Heart left ventricle (tissue), 16 donors: ENCODE results near the gene HFM1. TPM values are rescaled to one million over a fixed set of nuclear protein-coding genes. Genes with fewer than 3 reads are reported as not detected.
"Not testable (repeated sequence)": the region's sequence is repeated elsewhere in the genome, so short reads cannot be mapped to it uniquely, and the experiment has no call there.

Source experiments
- ATAC-seq, 4 donors: fragments of 200-7000 bp; cut with Tn5 transposase; one replicate each; pipeline ENCODE4 v1.9.1; 2020 to 2022; ENCODE audit warnings: moderate library complexity in 4 of 4, mild to moderate bottlenecking in 3 of 4, moderate number of reproducible peaks in 1 of 4
- DNase-seq, 5 donors: peaks; one replicate each; pipeline ENCODE4 v3.0.0-alpha.2; 2020
- H3K27ac ChIP-seq, 12 donors: fragments of 200-600 bp; sonication (generic) in 4 of 12; one replicate each; pipeline versions ENCODE4 v1.5.0 to v1.8.0; 2016 to 2022; ENCODE audit warnings: mild to moderate bottlenecking in 2 of 12
- H3K27me3 ChIP-seq, 9 donors: fragments of 200-600 bp; sonication (generic) in 2 of 9; one replicate each; pipeline versions ENCODE4 v1.5.1 to v1.8.0; 2016 to 2022; ENCODE audit warnings: mild to moderate bottlenecking in 3 of 9
- H3K36me3 ChIP-seq, 9 donors: fragments of 200-600 bp; sonication (generic) in 2 of 9; one replicate each; pipeline versions ENCODE4 v1.5.0 to v1.8.0; 2018 to 2022; ENCODE audit warnings: mild to moderate bottlenecking in 2 of 9
- H3K4me1 ChIP-seq, 12 donors: fragments of 200-600 bp; sonication (generic) in 4 of 12; one replicate each; pipeline versions ENCODE4 v1.5.0 to v1.8.0; 2016 to 2022; ENCODE audit warnings: mild to moderate bottlenecking in 3 of 12
- H3K4me3 ChIP-seq, 12 donors: fragments of 200-600 bp; sonication (generic) in 4 of 12; one replicate each; pipeline versions ENCODE4 v1.5.0 to v1.8.0; 2017 to 2022; ENCODE audit warnings: mild to moderate bottlenecking in 9 of 12, moderate library complexity in 4 of 12
- H3K9me3 ChIP-seq, 12 donors: fragments of 200-600 bp; sonication (generic) in 4 of 12; one replicate each; pipeline versions ENCODE4 v1.5.0 to v1.8.0; 2016 to 2022; ENCODE audit warnings: mild to moderate bottlenecking in 1 of 12
- POLR2A ChIP-seq, 2 donors: fragments of 450-650 bp; IDR thresholded peaks; one replicate each; pipeline ENCODE4 v1.6.1; 2017; ENCODE audit warnings: antibody characterized with exemption in 2 of 2, mild to moderate bottlenecking in 2 of 2, moderate library complexity in 2 of 2
- WGBS, 4 donors: extraction: QIAGEN DNeasy Blood & Tissue Kit in 2 of 4; methylation state at CpG; one replicate each; pipeline versions ENCODE4 v1.1.5 to v1.1.7; 2013 to 2018; 5-methylcytosine and 5-hydroxymethylcytosine counted together
- intact Hi-C, 10 donors: fragments of 100-400 bp; cut with DNase I; formaldehyde crosslinking; loops; one replicate each; pipeline versions ENCODE4 v1.11.1 to v1.14.2; 2022
- polyA plus RNA-seq, 2 donors: library from polyadenylated mRNA; stranded (reverse); fragments of 200-250 nt; gene quantifications; one replicate each; pipeline ENCODE4 v1.2.3, GENCODE V29; 2013
- total RNA-seq, 9 donors: library from RNA; depleted of rRNA in 2 of 9; stranded (reverse); fragments of >200 nt in 2 of 9; fragmentation: NEBNext Ultra II Directional in 3 of 9; extraction: Animal tissue kit (Norgen Biotek cat#: 25700) in 3 of 9; gene quantifications; one replicate each; pipeline versions ENCODE4 v1.1.0 to v1.2.4, GENCODE V29; 2016 to 2023
- TF ChIP-seq, protein P1 (sequence below), 12 donors: fragments of 200-600 bp; sonication (generic) in 4 of 12; IDR thresholded peaks; one replicate each; pipeline versions ENCODE4 v1.5.0 to v1.8.0; 2018 to 2022; ENCODE audit warnings: antibody characterized with exemption in 12 of 12, mild to moderate bottlenecking in 5 of 12
- donor health status: ischemic (EF 13 %, LVEDD 7.1; RV severe dilation, severe dysfunction).
- donor health status: healthy with polysubstance abuse.
- donor health status: DM: no; HTN: yes; CAD: no.
- donor health status: DM: no; HTN: no; CAD: no.
- donor health status: ischemic (EF 25% LVEDD 6.9; RV normal size, moderate dysfunction).
- donor health status: ischemic (EF 25% LVEDD 5.7; RV mildly dilated, moderate dysfunction).
- donor health status: healthy.
- donor health status: DM: yes; HTN: yes; CAD: no.
- donor health status: ischemic (EF 35%, LVEDD 5.7; RV mildly dilated, moderate dysfunction).
- donor health status: nonischemic (EF 11% LVEDD 7.7; RV severe dilation, severe dysfunction).
- donor health status: DM: yes; HTN: yes; CAD: no.
- donor health status: PGD.
- donor health status: ischemic (EF 29% LVEDD 5.4; RV normal size, mild dysfunction).
- donor health status: nonischemic (EF 23%, LVEDD 6.1; RV moderate dilation, normal function).

Gene HFM1
- total and polyA plus RNA-seq, 11 donors: 0.17 to 5.8 (median 2.3) TPM

DNA sequence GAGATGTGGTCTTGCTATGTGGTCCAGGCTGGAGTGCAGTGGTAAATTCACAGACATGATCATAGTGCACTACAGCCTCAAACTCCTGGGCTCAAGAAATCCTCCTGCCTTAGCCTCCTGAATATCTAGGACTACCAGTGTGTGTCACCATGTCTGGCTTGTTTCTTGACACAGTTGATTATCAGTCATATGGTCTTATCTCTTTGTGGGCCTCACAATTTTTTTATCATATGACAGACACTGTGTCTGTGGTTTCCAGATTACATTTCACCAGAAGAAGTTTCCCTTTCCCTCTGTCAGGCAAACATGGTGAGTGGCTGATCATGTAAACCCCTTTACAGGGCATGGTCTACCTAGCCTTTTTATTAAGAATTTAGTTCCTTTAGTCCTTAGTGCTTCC lies 96.1 kb downstream of the HFM1 start:
- ATAC-seq (no peak), DNase-seq (no peak)
- Histone ChIP-seq H3K9me3 (peaks cover 0 to 20% (median 7%) of the 10 kb centered on the region in 12 donors), H3K4me1 (no peaks in the 10 kb centered on the region), H3K36me3 (no peaks in the 10 kb centered on the region), H3K4me3 (no peak overlapping the region), H3K27me3 (no peaks in the 10 kb centered on the region), H3K27ac (no peak overlapping the region)
- TF ChIP-seq, protein P1, sequence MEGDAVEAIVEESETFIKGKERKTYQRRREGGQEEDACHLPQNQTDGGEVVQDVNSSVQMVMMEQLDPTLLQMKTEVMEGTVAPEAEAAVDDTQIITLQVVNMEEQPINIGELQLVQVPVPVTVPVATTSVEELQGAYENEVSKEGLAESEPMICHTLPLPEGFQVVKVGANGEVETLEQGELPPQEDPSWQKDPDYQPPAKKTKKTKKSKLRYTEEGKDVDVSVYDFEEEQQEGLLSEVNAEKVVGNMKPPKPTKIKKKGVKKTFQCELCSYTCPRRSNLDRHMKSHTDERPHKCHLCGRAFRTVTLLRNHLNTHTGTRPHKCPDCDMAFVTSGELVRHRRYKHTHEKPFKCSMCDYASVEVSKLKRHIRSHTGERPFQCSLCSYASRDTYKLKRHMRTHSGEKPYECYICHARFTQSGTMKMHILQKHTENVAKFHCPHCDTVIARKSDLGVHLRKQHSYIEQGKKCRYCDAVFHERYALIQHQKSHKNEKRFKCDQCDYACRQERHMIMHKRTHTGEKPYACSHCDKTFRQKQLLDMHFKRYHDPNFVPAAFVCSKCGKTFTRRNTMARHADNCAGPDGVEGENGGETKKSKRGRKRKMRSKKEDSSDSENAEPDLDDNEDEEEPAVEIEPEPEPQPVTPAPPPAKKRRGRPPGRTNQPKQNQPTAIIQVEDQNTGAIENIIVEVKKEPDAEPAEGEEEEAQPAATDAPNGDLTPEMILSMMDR (IDR thresholded peaks at IDR 0.05): no peak
- no peak for TF ChIP-seq POLR2A (IDR thresholded peaks at IDR 0.05)
- intact Hi-C loops: no loop called here

DNA sequence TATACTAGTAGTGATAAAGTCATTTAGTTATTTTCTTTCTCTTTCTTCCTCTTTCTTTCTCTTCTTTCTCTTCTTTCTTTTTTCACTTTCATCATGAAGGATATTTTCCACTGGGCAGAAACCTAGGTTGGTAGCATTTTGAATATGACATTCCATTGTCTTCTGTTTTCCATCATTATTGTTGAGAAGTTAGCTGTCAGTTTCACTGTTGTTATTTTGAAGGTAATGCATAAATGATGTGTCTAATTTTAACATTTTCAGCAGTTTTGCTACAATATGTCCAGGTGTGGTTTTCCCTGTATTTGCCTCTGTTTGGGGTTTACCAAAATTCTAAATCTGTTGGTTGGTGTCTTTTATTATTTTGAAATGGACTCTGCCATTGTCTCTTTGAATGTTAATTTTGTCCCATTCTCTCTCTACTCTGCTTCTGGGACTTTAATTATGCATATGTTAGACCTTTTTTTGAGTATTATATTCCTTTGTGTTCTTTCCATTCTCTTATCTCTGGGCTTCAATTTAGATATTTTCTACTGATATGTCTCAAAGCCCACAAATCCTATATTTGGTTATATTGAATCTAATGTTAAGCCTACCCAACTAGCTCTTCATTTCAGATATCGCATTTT lies 96.7 kb downstream of the HFM1 start:
- Histone ChIP-seq H3K36me3 (no peaks in the 10 kb centered on the region), H3K27ac (no peak overlapping the region), H3K27me3 (no peaks in the 10 kb centered on the region), H3K9me3 (peaks cover 0 to 25% (median 8%) of the 10 kb centered on the region in 12 donors), H3K4me3 (no peak overlapping the region), H3K4me1 (no peaks in the 10 kb centered on the region)
- intact Hi-C loops: no loop called here
- ATAC-seq: no peak
- no peak for TF ChIP-seq POLR2A (IDR thresholded peaks at IDR 0.05)
- TF ChIP-seq, protein P1 (IDR thresholded peaks at IDR 0.05): no peak
- DNase-seq: no peak
- 92 to 97% (median 94%) methylated on average over 1 of the region's 1 CpG for WGBS, 4 donors

DNA sequence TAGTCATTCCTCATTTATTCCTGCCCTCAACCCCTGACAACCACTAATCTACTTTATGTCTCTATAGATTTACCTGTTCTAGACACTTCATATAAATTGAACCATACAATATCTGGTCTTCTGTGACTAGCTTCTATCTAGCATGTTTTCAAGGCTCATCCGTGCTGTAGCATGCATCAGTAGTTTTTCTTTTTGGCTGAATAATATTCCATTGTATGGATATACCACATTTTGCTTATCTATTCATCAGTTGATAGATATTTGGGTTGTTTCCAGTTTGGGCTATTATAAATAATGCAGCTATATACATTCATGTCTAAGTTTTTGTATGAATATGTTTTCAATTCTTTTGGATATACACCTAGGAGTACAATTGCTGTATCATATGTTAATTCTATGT lies 101.5 kb downstream of the HFM1 start:
- no peak overlapping the region for H3K27ac ChIP-seq
- peaks cover 0 to 17% (median 7%) of the 10 kb centered on the region in 12 donors for H3K9me3 ChIP-seq
- TF ChIP-seq POLR2A (IDR thresholded peaks at IDR 0.05): no peak
- TF ChIP-seq, protein P1 (IDR thresholded peaks at IDR 0.05): no peak
- H3K36me3 ChIP-seq: no peaks in the 10 kb centered on the region
- DNase-seq: no peak
- no peaks in the 10 kb centered on the region for H3K27me3 ChIP-seq
- no peaks in the 10 kb centered on the region for H3K4me1 ChIP-seq
- intact Hi-C loops: no loop called here
- no peak for ATAC-seq
- no peak overlapping the region for H3K4me3 ChIP-seq
- 91 to 96% (median 94%) methylated on average over 1 of the region's 1 CpG for WGBS, 4 donors

DNA sequence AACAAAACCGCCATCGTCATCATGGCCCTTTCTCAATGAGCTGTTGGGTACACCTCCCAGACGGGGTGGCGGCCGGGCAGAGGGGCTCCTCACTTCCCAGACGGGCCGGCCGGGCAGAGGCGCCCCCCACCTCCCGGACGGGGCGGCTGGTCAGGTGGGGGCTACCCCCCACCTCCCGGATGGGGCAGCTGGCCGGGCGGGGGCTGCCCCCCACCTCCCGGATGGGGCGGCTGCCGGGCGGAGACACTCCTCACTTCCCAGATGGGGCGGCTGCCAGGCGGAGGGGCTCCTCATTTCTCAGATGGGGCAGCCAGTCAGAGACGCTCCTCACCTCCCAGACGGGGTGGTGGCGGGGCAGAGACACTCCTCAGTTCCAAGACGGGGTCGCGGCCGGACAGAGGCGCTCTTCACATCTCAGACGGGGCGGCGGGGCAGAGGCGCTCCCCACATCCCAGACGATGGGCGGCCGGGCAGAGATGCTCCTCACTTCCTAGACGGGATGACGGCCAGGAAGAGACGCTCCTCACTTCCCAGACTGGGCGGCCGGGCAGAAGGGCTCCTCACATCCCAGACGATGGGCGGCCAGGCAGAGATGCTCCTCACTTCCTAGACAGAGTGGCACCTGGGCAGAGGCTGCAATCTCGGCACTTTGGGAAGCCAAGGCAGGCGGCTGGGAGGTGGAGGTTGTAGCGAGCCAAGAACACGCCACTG lies 115.6 kb downstream of the HFM1 start:
- not testable (repeated sequence) for ATAC-seq, H3K4me3 ChIP-seq, H3K4me1 ChIP-seq, H3K27me3 ChIP-seq, H3K27ac ChIP-seq, H3K36me3 ChIP-seq, H3K9me3 ChIP-seq
- intact Hi-C loops: loop anchor here in 2 of 10 donors (10.0 kb wide), 2 partner anchors 216 to 1006 kb away; partner anchors contain the start of genes CDC7 (in 2 of the 2), GLMN (in 1 of the 2) and RPAP2 (in 1 of the 2)
- DNase-seq: peak in 1 of 5 donors; percentile 62
- WGBS, 4 donors: 92 to 100% (median 93%) methylated on average over 7 to 41 of the region's 47 CpGs

DNA sequence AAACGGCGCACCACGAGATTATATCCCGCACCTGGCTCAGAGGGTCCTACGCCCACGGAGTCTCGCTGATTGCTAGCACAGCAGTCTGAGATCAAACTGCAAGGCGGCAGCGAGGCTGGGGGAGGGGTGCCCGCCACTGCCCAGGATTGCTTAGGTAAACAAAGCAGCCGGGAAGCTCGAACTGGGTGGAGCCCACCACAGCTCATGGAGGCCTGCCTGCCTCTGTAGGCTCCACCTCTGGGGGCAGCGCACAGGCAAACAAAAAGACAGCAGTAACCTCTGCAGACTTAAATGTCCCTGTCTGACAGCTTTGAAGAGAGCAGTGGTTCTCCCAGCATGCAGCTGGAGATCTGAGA lies 117.7 kb downstream of the HFM1 start:
- H3K27me3 ChIP-seq, ATAC-seq, DNase-seq, H3K9me3 ChIP-seq, H3K4me3 ChIP-seq, H3K4me1 ChIP-seq, H3K36me3 ChIP-seq, H3K27ac ChIP-seq: not testable (repeated sequence)
- intact Hi-C loops: loop anchor here in 2 of 10 donors (10.0 kb wide), 2 partner anchors 218 to 1008 kb away; partner anchors contain the start of genes CDC7 (in 2 of the 2), GLMN (in 1 of the 2) and RPAP2 (in 1 of the 2)
- 66 to 100% (median 78%) methylated on average over 1 to 6 of the region's 13 CpGs for WGBS, 4 donors

DNA sequence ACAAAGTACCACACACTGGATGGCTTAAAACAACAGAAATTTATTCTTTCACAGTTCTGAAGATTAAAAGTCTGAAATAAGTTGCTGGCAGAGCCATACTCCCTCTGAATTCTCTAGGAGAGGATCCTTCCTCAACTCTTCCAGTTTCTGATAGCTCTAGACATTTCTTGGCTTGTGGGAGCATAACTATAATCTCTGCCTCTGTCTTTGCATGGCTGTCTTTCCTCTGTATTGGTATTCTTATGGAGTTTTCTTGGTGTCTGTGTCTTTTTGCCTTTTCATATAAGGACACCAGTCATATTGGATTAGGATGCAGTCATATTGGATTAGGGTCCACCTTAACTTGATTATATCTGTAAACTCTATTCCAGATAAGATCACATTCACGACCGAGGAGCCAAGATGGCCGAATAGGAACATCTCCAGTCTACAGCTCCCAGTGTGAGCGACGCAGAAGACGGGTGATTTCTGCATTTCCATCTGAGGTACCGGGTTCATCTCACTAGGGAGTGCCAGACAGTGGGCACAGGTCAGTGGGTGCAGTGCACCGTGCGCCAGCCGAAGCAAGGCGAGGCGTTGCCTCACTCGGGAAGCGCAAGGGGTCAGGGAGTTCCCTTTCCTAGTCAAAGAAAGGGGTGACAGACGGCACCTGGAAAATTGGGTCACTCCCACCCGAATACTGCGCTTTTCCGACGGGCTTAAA lies 118.2 kb downstream of the HFM1 start:
- 93 to 96% (median 94%) methylated on average over 14 to 19 of the region's 19 CpGs for WGBS, 4 donors
- not testable (repeated sequence) for DNase-seq, H3K36me3 ChIP-seq

More for the DNA sequence above, 118.2 kb downstream of the HFM1 start:
- H3K27ac ChIP-seq, H3K9me3 ChIP-seq, H3K27me3 ChIP-seq, ATAC-seq, H3K4me1 ChIP-seq, H3K4me3 ChIP-seq: not testable (repeated sequence)
- intact Hi-C loops: loop anchor here in 2 of 10 donors (10.0 kb wide), 2 partner anchors 218 to 1008 kb away; partner anchors contain the start of genes CDC7 (in 2 of the 2), GLMN (in 1 of the 2) and RPAP2 (in 1 of the 2)
